RWPE1 (cell line): ENCODE results near the gene EML1.
"Not testable (repeated sequence)": the region's sequence is repeated elsewhere in the genome, so short reads cannot be mapped to it uniquely, and the experiment has no call there.

ENCODE experiments used
- CTCF ChIA-PET: fragments of 350-600 bp; sonication (Branson Sonifier 250); formaldehyde crosslinking; extraction: SDS; loops from one replicate; lab custom pipeline; 2021; lab: Yijun Ruan, JAX
- POLR2A ChIA-PET: fragments of 400-600 bp; formaldehyde crosslinking; extraction: SDS; loops from one replicate; lab custom pipeline; 2020; ENCODE audit warnings: antibody characterized with exemption; ENCODE audit not compliant: low non-redundant PET; lab: Yijun Ruan, JAX
- DNase-seq: peaks from one replicate; pipeline ENCODE4 v3.0.0; 2012; ENCODE audit warnings: low spot score
- H3K27ac ChIP-seq: fragments of 450-650 bp; 2 replicates; pipeline ENCODE4 v1.5.1; 2017
- CTCF ChIP-seq: fragments of 450-650 bp; conservative IDR thresholded peaks from 2 replicates; pipeline ENCODE4 v1.5.1; 2017; ENCODE audit warnings: low read depth, mild to moderate bottlenecking

Gene EML1

GRCh38 chr14:99946652-99947489, 153.7 kb downstream of the EML1 start:
- CTCF ChIA-PET: interaction anchor here (0.5 to 1.2 kb wide), 8 partner anchors 12 to 1447 kb away, joined by 3 to 10 read pairs (median 3); no protein-coding TSS in a partner anchor
- peak; percentile 77 for TF ChIP-seq CTCF
- POLR2A ChIA-PET: no interaction called here
- no peak overlapping the region for H3K27ac ChIP-seq
- DNase-seq: peak; percentile 70

DNA sequence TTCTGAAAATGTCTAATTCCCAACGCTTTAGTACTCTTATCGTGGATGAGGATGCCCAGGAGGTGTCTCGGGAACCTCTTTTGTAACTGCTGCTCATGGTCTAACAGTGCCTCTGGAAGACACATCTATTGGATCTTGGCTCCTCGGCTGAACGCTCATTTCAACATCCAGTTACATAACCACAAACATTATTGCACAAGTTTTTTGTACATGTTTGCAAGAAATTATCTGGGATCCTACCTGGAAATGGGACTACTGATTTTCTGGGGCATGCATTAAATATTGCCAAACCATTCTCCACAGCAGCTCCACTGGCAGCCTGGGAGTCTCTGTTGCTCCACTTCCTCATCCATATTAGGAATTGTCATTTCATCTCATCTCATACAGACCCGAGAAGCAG, 154.5 kb downstream of the EML1 start:
- CTCF ChIA-PET: interaction anchor here (0.5 to 1.1 kb wide), 4 partner anchors 11 to 1446 kb away, joined by 3 to 10 read pairs (median 4); no protein-coding TSS in a partner anchor
- no peak for DNase-seq
- no peak for TF ChIP-seq CTCF
- H3K27ac ChIP-seq: no peak overlapping the region
- POLR2A ChIA-PET: no interaction called here

GRCh38 chr14:99949011-99949732, 156.0 kb downstream of the EML1 start:
- CTCF ChIA-PET, H3K27ac ChIP-seq, DNase-seq, POLR2A ChIA-PET: not testable (repeated sequence)

DNA sequence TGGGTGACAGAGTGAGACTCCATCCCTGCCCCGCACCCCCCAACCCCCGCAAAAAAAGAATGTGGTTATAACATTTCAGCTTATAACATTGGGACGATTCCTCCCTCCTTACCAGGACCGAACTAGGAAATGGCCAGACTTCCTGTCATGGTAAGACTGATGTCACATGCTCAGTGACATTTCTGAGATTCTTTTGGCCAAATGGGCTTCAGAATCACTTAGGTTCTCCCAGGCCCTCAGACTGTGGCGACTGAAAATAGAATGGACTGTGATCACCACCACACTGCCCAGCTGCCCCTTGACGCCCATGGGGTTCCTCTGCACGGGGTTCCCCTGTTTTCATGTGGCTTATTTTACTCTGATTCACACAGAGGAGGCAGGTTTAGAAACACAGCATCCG, 157.0 kb downstream of the EML1 start:
- no peak for TF ChIP-seq CTCF
- ChIA-PET CTCF (no interaction called here), POLR2A (interaction anchor here (0.5 kb wide), 1 partner anchor 34 kb away, joined by 3 read pairs; no protein-coding TSS in a partner anchor)
- H3K27ac ChIP-seq: no peak overlapping the region
- no peak for DNase-seq

- ChIA-PET CTCF (interaction anchor here (0.5 kb wide), 1 partner anchor 15 kb away, joined by 3 read pairs; no protein-coding TSS in a partner anchor), POLR2A (no interaction called here)
- no peak for DNase-seq
Measured at GRCh38 chr14:99951085-99951484, 157.9 kb downstream of the EML1 start.

GRCh38 chr14:99952039-99952438, 158.8 kb downstream of the EML1 start:
- H3K27ac ChIP-seq: no peak overlapping the region

More at GRCh38 chr14:99951085-99951484, 157.9 kb downstream of the EML1 start:
- TF ChIP-seq CTCF: no peak
- no peak overlapping the region for H3K27ac ChIP-seq

More at GRCh38 chr14:99952039-99952438, 158.8 kb downstream of the EML1 start:
- no peak for TF ChIP-seq CTCF
- CTCF ChIA-PET: interaction anchor here (0.6 kb wide), 1 partner anchor 601 kb away, joined by 3 read pairs; no protein-coding TSS in a partner anchor
- POLR2A ChIA-PET: no interaction called here
- no peak for DNase-seq
